ENCODE data around the gene CD58.

- TF ChIP-seq POLR2A (IDR thresholded peaks at IDR 0.05) (no peak), CTCF (IDR thresholded peaks at IDR 0.05) (peak; percentile 32 to 58 (median 48))
These were observed 71.8 kb downstream of the CD58 start for GRCh38 chr1:116498789-116499628.

Data from ovary (tissue), 3 donors.